HL-60/S4 treated with retinoic acid at 250 ng/mL for 4 days and 3 days (cell line): ENCODE data around the gene OPALIN.

ENCODE experiments used
- in situ Hi-C: fragments of 300-500 bp; cut with MboI; formaldehyde crosslinking; loops from 2 replicates; pipeline ENCODE4 v1.7.0; 2022; ENCODE audit warnings: low sequenced_read_pairs

OPALIN gene

DNA sequence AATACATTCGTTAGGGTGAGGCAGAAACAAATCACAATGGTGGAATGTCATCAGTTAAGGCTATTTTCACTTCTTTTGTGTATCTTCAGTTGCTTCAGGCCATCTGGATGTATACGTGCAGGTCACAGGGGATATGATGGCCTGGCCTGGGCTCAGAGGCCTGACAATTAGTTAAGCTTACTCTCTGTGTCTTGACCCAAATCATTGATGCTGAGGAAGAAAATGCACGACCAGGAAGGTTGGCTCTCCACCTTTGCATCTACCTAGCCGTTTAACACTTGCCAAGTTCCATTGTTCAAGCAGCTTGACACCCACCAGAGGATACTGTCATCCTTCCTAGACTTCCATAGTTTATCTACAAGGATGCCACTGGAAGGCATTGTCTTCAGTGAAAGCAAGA lies 49.9 kb downstream of the OPALIN start:
- in situ Hi-C loops = loop anchor here (25.0 kb wide), 1 partner anchor 272 kb away; the partner anchor contains the start of gene CCNJ

DNA sequence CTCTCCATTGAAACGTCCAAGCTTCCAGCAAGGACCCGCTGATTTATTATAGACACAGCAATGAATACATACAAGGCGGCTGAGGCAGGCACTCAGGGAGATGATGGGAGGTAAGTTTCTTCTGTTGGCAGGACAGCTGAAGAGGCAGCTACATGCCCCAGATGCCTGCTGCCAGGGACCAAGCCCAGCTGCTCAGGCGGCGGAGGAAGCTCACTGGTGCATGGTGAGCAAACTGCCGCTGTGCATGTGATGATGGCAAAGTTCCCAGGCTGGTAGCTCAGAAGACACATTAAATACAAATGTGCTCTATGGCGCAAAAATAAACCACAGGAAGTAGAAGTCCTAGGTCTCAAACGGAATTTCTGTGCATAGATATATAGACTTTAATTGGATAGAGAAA lies 52.3 kb downstream of the OPALIN start:
- in situ Hi-C loops = loop anchor here (25.0 kb wide), 1 partner anchor 269 kb away; the partner anchor contains the start of gene CCNJ

DNA sequence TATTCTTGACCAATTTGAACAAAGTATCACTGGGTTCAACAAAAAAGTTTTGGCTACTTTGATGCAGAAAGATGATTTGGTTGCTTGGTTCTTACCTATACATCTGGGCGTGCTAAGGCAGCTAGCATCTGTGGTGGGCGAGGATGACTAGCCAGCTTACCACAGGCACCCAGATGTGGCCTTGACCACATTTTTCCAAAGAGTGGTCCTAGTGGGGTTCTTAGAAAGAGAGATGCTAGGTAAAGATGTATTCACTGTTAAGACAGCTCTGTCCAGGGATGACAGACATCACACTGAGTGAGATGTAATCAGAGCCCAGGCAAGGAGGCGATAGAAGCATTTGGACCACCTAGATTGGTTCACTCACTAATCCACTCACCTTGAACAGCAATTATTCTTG lies 53.8 kb downstream of the OPALIN start:
- in situ Hi-C loops = loop anchor here (25.0 kb wide), 1 partner anchor 268 kb away; the partner anchor contains the start of gene CCNJ

DNA sequence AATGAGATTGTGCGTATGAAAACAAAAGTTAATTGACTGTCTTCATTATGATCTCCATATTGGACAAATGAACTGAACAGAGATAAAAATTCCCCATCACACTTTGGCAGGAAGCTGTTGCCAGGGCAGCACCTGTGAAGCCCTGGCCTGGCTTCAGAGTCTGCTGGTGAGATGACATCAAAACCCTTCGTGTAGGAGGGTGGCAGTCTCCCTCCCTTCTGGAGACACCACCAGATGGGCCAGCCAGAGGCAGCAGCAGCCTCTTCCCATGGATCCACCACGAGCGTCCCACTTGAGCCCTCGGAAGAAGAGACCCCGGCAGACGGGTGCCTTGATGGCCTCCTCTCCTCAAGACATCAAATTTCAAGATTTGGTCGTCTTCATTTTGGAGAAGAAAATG lies 54.6 kb downstream of the OPALIN start, which contains the start of gene DNTT:
Gene DNTT (plus strand): TSS at position 205 of the 400 bp plus-strand sequence. CDS start 64 bp downstream, at position 269.
- in situ Hi-C loops = loop anchor here (25.0 kb wide), 1 partner anchor 267 kb away; the partner anchor contains the start of gene CCNJ

DNA sequence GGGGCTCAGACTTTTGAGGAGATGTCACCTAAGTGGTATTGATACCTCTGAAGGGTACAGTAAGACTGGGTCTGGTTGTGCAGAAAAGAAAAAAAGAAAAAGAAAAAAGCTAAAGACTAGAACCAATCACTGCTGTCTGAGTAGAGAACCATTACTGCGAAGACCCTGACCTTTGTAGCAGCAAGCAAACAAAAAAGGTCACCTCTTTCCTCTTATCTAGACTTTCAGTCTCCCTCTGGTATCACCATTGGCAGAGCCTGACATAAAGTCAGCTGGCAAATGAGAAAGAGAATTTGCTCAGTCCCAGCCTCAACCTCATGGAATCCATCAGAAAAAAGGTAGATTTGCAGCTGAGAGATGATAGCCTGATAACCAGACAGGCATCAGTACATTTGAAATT lies 57.2 kb downstream of the OPALIN start:
- in situ Hi-C loops = loop anchor here (25.0 kb wide), 1 partner anchor 264 kb away; the partner anchor contains the start of gene CCNJ

DNA sequence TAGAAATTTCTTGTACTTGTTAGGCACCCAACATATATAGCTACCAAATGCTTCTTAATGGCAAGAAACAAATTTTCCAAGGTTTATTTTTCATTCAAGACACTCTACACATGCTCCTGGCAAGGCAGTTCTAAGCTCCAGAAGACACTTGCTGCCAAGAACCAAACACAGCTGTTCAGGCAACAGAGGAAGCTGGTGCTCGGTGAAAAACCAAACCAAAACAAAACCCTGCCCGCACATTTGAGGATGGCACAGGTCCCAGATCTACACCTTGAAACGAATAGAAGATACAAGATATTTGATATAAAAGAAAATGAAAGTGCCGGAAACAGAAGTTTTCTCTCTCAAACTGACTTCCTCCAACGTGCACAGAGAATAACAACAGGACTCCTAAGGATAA lies 59.4 kb downstream of the OPALIN start:
- in situ Hi-C loops = no loop called here

DNA sequence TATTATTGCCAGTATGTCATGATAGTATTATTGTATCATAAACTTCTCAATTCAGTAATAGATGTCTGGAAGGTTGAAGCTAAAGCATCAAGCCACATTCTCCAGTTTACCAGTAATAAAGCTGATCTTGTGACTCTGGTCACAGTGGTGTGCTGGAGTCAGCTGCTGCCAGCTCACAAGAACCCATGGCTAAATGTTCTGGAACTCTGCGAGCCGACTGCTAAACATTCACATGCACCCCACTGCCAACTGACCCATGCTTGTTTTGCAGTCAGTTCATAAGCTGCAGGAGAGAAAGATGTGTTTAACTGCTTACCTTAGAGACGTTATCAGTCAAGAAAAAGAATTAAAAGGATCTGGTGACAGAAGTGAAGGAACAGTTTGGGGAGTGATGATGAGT lies 60.4 kb downstream of the OPALIN start:
- in situ Hi-C loops = no loop called here

DNA sequence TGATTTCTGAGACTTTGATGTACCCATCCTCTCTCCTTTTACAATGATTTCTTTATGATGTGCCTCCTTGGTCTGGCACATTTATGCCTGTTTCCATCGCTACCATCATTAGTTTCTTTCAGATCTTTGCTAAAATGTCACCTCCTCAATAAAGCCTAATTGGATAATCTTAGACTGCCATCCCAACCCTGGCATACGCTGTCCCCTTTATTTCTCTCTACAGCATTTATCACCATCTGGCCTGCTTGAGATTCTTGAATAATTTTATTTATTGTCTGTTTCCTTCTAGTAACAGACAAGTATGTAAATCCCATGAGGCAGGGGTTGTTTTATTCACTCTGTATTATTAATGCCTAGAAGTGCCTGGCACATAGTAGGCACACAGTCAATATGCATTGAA lies 61.3 kb downstream of the OPALIN start:
- in situ Hi-C loops = no loop called here

DNA sequence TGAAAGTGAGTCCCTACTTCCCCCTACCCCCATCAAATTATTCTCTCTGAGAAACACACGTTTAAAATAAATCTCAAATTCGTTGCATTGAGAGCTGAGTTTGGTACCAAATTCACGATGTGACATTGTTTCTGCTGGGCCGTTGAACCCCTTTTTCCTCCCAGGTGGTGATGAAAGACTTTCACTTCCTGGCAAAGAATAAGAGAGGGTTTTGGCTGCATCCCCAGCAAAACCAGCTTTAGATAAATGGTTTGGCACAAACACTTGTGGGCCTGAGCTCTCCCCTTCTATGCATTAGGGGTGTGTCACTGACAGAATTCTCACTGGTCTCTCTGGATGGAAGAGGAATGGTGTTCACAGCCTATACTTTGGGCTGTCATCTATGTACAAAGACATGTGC lies 63.3 kb downstream of the OPALIN start:
- in situ Hi-C loops = no loop called here
